Astrocyte of the spinal cord (primary cell): Measurements from ENCODE around the gene GUSB.

Experiments
- DNase-seq: peaks from one replicate; pipeline ENCODE4 v3.0.0; 2011; ENCODE audit warnings: low read depth, low spot score
- H3K4me3 ChIP-seq: 2 replicates; pipeline ENCODE4 v1.5.1; 2011; ENCODE audit warnings: low read depth, mild to moderate bottlenecking, low read length, moderate library complexity
- CTCF ChIP-seq: IDR thresholded peaks from 2 replicates; pipeline ENCODE4 v1.5.1; 2012; ENCODE audit warnings: low read depth, mild to moderate bottlenecking, low read length, inconsistent platforms
- in situ Hi-C: cut with HindIII; loops from 2 replicates; pipeline ENCODE4 v1.10.0; 2017; ENCODE audit warnings: low sequenced_read_pairs

GUSB gene

GRCh38 chr7:65938336-65938895 is 43.6 kb downstream of the GUSB start:
- no peak overlapping the region for H3K4me3 ChIP-seq
- DNase-seq: peak; percentile 33
- TF ChIP-seq CTCF: no peak
- in situ Hi-C loops: no loop called here

- no peak for DNase-seq
- in situ Hi-C loops: no loop called here
- H3K4me3 ChIP-seq: no peak overlapping the region
- no peak for TF ChIP-seq CTCF
These were observed 44.7 kb downstream of the GUSB start for GRCh38 chr7:65937296-65937695.

GRCh38 chr7:65931685-65932084 is 50.3 kb downstream of the GUSB start:
- DNase-seq: no peak
- no peak for TF ChIP-seq CTCF
- in situ Hi-C loops: no loop called here
- no peak overlapping the region for H3K4me3 ChIP-seq

GRCh38 chr7:65927489-65928448 is 54.2 kb downstream of the GUSB start:
- no peak for TF ChIP-seq CTCF
- in situ Hi-C loops: no loop called here
- DNase-seq: no peak
- no peak overlapping the region for H3K4me3 ChIP-seq

- no peak for TF ChIP-seq CTCF
- no peak for DNase-seq
- H3K4me3 ChIP-seq: no peak overlapping the region
- in situ Hi-C loops: no loop called here
These were observed 55.4 kb downstream of the GUSB start for GRCh38 chr7:65926588-65926987.

- TF ChIP-seq CTCF: no peak
- no peak for DNase-seq
- H3K4me3 ChIP-seq: no peak overlapping the region
- in situ Hi-C loops: no loop called here
These were observed 57.0 kb downstream of the GUSB start for GRCh38 chr7:65925040-65925439.
